ENCODE results near the gene ACOX3. TPM values are rescaled to one million over a fixed set of nuclear protein-coding genes. Genes with fewer than 3 reads are reported as not detected.

Gene ACOX3
- total and polyA plus RNA-seq, 2 of the 8 experiments (the other 6 are each of a cell fraction or from before 2014, with no cell fraction given), result 2.5 to 9.9 TPM

DNA sequence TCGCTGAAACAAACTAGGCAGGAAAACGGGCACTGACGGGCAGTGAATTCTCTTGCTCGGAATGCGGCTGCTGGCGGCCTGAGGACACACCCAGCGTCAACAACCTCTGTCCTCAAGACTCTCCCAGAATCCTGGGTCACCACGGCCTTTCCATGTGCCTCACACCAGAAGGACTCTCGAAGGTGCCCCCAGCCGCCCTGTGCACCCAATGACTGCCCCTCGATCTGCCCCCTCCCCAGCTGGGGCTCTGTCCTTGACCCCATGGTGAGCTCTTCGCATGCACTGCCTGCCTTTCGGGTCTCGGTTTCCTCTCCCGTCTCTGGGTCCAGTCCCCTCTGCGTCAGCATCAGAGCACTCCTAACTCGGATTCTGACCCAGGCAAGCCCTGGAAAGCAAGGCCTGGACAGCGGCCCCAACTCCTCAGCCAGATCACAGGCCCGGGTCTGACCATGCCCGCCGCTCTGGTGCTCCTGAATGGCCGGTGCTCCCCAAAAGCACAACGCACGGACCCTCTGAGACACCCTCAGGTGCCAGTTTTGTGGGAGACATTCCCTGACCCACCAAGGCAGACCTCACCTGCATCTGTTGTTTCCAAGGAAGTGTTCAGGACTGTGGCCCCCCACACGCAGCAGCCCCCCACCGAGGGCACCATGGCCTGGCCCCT is 56.0 kb downstream of the ACOX3 start:
- Histone ChIP-seq H4K20me1 (replicated peaks in 1 of 2; ENCODE audit: control insufficient read depth in 1 of 2, insufficient read depth in 2 of 2, low read length in 2 of 2) (peaks cover 0 to 2% of the 10 kb centered on the region in 2 experiments), H3K27me3 (replicated peaks in 1 of 4; ENCODE audit: control insufficient read depth in 3 of 4, extremely low read depth in 1 of 4, insufficient read depth in 3 of 4, low read length in 3 of 4) (no peaks in the 10 kb centered on the region), H3K23me2 (ENCODE audit: low read depth, low read length) (no peaks in the 10 kb centered on the region), H4K8ac (ENCODE audit: extremely low read depth, insufficient read depth, low read length) (no peak overlapping the region), H3K4me3 (ENCODE audit: extremely low read depth in 1 of 4, insufficient read depth in 2 of 4, low read depth in 3 of 4, low read length in 4 of 4) (no peak overlapping the region), H2BK15ac (ENCODE audit: low read length) (no peak overlapping the region), H2AFZ (ENCODE audit: low read length) (no peak overlapping the region), H4K91ac (replicated peaks; ENCODE audit: insufficient read length, low read length) (no peak overlapping the region), H2BK120ac (replicated peaks; ENCODE audit: low read depth, low read length) (no peak overlapping the region), H3K36me3 (ENCODE audit: control insufficient read depth in 2 of 4, insufficient read depth in 4 of 4, low read length in 3 of 4) (no peaks in the 10 kb centered on the region), H3K4ac (replicated peaks; ENCODE audit: insufficient read length, low read depth, low read length) (no peak overlapping the region), H3K9me3 (ENCODE audit: insufficient read depth in 2 of 2, low read depth in 1 of 2, low read length in 1 of 2) (no peaks in the 10 kb centered on the region), H3K79me1 (ENCODE audit: low read depth, low read length) (no peaks in the 10 kb centered on the region; the same call in 1 of the 2 replicates), H3K79me2 (ENCODE audit: control insufficient read depth in 1 of 2, insufficient read depth in 2 of 2, low read length in 2 of 2) (no peaks in the 10 kb centered on the region), H3K4me2 (ENCODE audit: insufficient read depth in 1 of 2, low read depth in 2 of 2, low read length in 2 of 2) (no peak overlapping the region), H2BK5ac (ENCODE audit: low read depth, low read length) (no peak overlapping the region), H3K18ac (ENCODE audit: extremely low read depth, low read length) (no peak overlapping the region; the same call in 1 of the 2 replicates), H2AK5ac (ENCODE audit: low read depth, low read length) (no peak overlapping the region), H4K5ac (ENCODE audit: insufficient read length, low read depth, low read length) (no peak overlapping the region), H2BK20ac (ENCODE audit: low read length) (no peak overlapping the region), H3K9ac (replicated peaks in 1 of 4; ENCODE audit: extremely low read depth in 1 of 4, low read depth in 3 of 4, low read length in 3 of 4) (no peak overlapping the region), H3K4me1 (replicated peaks in 1 of 4; ENCODE audit: control insufficient read depth in 3 of 4, insufficient read depth in 4 of 4, low read length in 3 of 4) (peaks cover 0 to 3% (median 0%) of the 10 kb centered on the region in 4 experiments; a peak in 2 of 7 replicates), H3K27ac (ENCODE audit: low read depth, low read length) (no peak overlapping the region), H2BK12ac (ENCODE audit: low read depth, low read length) (no peak overlapping the region), H3K23ac (ENCODE audit: insufficient read length) (no peak overlapping the region), H3K56ac (replicated peaks; ENCODE audit: insufficient read length, low read depth, low read length) (no peak overlapping the region), H3K14ac (ENCODE audit: insufficient read length) (no peak overlapping the region)
- FAIRE-seq (no peak), DNase-seq (ENCODE audit: low read depth in 1 of 2, low spot score in 2 of 2) (no peak)
- ChIA-PET POLR2A (ENCODE audit: partially characterized antibody) (no interaction called here), CTCF (ENCODE audit: partially characterized antibody) (interaction anchor here (1.0 to 1.5 kb wide), 4 partner anchors 9 to 208 kb away, joined by 3 to 4 read pairs (median 4); no protein-coding TSS in a partner anchor)
- WGBS, 2 experiments (ENCODE audit: extremely low coverage in 1 of 2, insufficient coverage in 1 of 2, insufficient read length in 1 of 2, insufficient replicate concordance in 2 of 2, low coverage in 1 of 2, low lambda C conversion rate in 2 of 2, missing lambda C conversion rate in 1 of 2), result 87% methylated on average over 26 of the region's 26 CpGs; no CpG with 5 or more reads in 1 of the 2 experiments
- TF ChIP-seq HDAC2 (IDR thresholded peaks at IDR 0.05; ENCODE audit: borderline replicate concordance in 1 of 2, low read depth in 2 of 2, low read length in 2 of 2) (no peak), ATF2 (IDR thresholded peaks at IDR 0.05; ENCODE audit: low read length) (no peak), RAD21 (IDR thresholded peaks at IDR 0.05 in 1 of 2, conservative IDR thresholded peaks at IDR 0.05 in 1 of 2; ENCODE audit: low read depth in 2 of 2, low read length in 2 of 2) (no peak), TCF12 (IDR thresholded peaks at IDR 0.05; ENCODE audit: low read depth, low read length) (no peak), RXRA (IDR thresholded peaks at IDR 0.05; ENCODE audit: insufficient read depth, low read depth, low read length) (no peak), SP4 (IDR thresholded peaks at IDR 0.05; ENCODE audit: low read length) (no peak)
- TF ChIP-seq, protein P1, sequence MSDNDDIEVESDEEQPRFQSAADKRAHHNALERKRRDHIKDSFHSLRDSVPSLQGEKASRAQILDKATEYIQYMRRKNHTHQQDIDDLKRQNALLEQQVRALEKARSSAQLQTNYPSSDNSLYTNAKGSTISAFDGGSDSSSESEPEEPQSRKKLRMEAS (IDR thresholded peaks at IDR 0.05), result no peak
